Muscle of leg (tissue), 11 donors: ENCODE measurements around the gene PLXNA4. TPM values are rescaled to one million over a fixed set of nuclear protein-coding genes. Genes with fewer than 3 reads are reported as not detected.

ENCODE experiments used
- DNase-seq: peaks from one replicate; pipeline ENCODE4 v3.0.0; 2013
- H3K27ac ChIP-seq: one replicate; pipeline ENCODE4 v1.5.1; 2013; ENCODE audit warnings: mild to moderate bottlenecking, low read length, control low read depth
- H3K27me3 ChIP-seq: one replicate; pipeline ENCODE4 v1.6.1; 2013; ENCODE audit warnings: low read length; ENCODE audit not compliant: control insufficient read depth, insufficient read depth
- H3K36me3 ChIP-seq: one replicate; pipeline ENCODE4 v1.6.1; 2013; ENCODE audit warnings: low read length; ENCODE audit not compliant: control insufficient read depth, insufficient read depth
- H3K4me1 ChIP-seq: one replicate; pipeline ENCODE4 v1.6.1; 2013; ENCODE audit warnings: low read length; ENCODE audit not compliant: control insufficient read depth, insufficient read depth
- H3K4me3 ChIP-seq: one replicate; pipeline ENCODE4 v1.5.1; 2013; ENCODE audit warnings: low read length, control low read depth
- H3K9me3 ChIP-seq: replicated peaks from 2 replicates; pipeline ENCODE4 v1.6.1; 2013; ENCODE audit warnings: low read depth, low read length; ENCODE audit not compliant: control insufficient read depth
- WGBS: methylation state at CpG from one replicate; pipeline ENCODE4 v1.1.5; 2013; ENCODE audit warnings: missing lambda C conversion rate; ENCODE audit not compliant: insufficient coverage; 5-methylcytosine and 5-hydroxymethylcytosine counted together
- polyA plus RNA-seq, 8 donors: library from polyadenylated mRNA; unstranded; fragments of 120-200 nt; gene quantifications; one replicate each; pipeline versions ENCODE4 v1.2.1 to v1.2.3, GENCODE V29; 2013; ENCODE audit warnings: inconsistent platforms in 1 of 8, low replicate concordance in 1 of 8; ENCODE audit not compliant: insufficient read length in 8 of 8, insufficient read depth in 1 of 8
- total RNA-seq: library from RNA; stranded (reverse); fragments of 120-200 nt; gene quantifications from one replicate; pipeline ENCODE4 v1.2.4, GENCODE V29; 2013

The PLXNA4 gene
- total and polyA plus RNA-seq, 9 donors: 1.3 to 3.3 (median 2.1) TPM

DNA sequence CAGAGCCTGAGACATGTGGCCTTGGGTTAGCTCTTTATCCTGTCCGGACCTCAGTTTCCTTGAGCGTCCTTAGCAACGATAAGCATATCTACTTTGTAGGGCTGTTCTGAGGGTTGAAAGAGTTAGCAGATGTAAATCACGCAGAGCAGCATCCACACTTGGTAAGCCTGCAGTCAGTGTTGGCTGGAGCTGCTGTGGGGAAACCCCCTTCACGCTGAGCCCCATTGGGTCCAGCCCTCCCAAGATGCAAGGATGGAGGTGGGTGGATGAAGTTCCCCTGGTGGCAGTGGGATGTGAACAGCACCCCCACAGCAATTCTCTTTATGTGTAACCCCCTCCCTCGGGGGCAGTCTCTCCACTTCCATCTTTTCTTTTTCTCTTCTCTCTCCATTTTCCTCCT lies 109.9 kb downstream of the PLXNA4 start:
- H3K4me3 ChIP-seq: no peak overlapping the region
- no peaks in the 10 kb centered on the region for H3K9me3 ChIP-seq
- H3K4me1 ChIP-seq: peaks cover 3% of the 10 kb centered on the region
- H3K36me3 ChIP-seq: no peaks in the 10 kb centered on the region
- H3K27me3 ChIP-seq: no peaks in the 10 kb centered on the region
- no peak for DNase-seq
- 88% methylated on average over 2 of the region's 6 CpGs for WGBS
- H3K27ac ChIP-seq: no peak overlapping the region

DNA sequence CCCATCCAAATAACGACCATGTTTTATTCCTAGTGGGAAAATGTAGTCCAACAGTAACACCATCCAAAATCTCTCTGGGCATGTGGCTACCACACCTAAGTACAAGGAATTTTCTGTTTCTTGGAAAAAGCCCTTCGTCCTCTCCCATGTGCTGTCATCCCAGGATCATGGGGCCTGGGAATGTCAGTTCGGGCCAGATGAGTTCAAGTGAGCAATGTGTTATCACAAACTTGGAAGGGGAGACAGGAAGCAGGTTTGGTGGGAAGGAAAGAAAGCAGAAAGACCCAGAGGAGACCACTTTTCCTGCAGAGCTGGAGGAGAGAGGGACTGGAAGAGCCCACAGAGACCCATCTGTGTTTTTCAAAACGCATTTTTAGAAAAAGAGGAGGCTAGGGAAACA lies 110.8 kb downstream of the PLXNA4 start:
- WGBS: 38% methylated on average over 2 of the region's 4 CpGs
- no peak for DNase-seq
- Histone ChIP-seq H3K27ac (no peak overlapping the region), H3K4me1 (no peaks in the 10 kb centered on the region), H3K36me3 (no peaks in the 10 kb centered on the region), H3K27me3 (no peaks in the 10 kb centered on the region), H3K9me3 (no peaks in the 10 kb centered on the region), H3K4me3 (no peak overlapping the region)

DNA sequence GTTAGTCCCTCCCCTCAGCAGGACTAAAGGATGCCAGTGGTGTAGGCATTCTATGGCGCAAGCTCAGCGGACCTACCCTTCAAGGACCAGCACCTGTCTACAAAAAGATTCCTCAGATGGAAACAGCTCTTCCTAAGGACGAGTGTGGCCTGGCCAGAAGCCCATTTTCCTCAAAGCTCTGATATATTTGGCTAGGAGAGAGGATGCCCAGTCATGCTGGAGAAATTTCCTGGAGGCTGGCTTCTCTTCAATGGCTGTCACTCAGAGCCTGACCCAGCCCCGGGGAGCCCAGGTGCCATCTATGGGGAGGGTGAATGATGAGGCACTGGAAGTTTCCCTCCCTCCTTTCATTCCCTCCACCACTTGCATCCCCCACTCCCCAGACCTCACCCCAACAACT lies 111.5 kb downstream of the PLXNA4 start:
- peak; percentile 17 for DNase-seq
- Histone ChIP-seq H3K27me3 (no peaks in the 10 kb centered on the region), H3K4me3 (no peak overlapping the region), H3K36me3 (no peaks in the 10 kb centered on the region), H3K27ac (no peak overlapping the region), H3K9me3 (no peaks in the 10 kb centered on the region), H3K4me1 (no peaks in the 10 kb centered on the region)
- WGBS: no CpG with 5 or more reads among the region's 4 CpGs

DNA sequence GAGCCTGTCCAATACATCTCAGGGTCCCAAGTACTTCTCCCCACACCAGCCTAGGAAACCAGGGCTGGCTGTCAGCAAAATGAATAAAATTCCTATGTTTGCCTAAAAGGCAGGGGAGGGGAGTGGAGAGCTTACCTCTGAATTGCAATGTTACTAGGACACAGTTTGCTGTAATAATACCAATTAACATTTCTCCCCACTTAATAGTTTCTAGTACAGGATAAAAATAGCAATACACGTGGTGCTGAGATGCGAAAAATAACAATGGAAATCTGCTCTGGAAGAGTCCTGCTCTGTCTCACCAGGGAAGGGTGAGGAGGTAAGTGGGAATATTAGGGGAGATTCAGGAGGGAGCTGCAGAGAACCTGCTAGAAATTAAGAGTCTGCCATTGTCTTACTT lies 112.3 kb downstream of the PLXNA4 start:
- peaks cover 2% of the 10 kb centered on the region for H3K27me3 ChIP-seq
- H3K36me3 ChIP-seq: no peaks in the 10 kb centered on the region
- H3K4me1 ChIP-seq: no peaks in the 10 kb centered on the region
- H3K27ac ChIP-seq: no peak overlapping the region
- DNase-seq: no peak
- no peaks in the 10 kb centered on the region for H3K9me3 ChIP-seq
- no peak overlapping the region for H3K4me3 ChIP-seq
- no CpG with 5 or more reads among the region's 2 CpGs for WGBS

DNA sequence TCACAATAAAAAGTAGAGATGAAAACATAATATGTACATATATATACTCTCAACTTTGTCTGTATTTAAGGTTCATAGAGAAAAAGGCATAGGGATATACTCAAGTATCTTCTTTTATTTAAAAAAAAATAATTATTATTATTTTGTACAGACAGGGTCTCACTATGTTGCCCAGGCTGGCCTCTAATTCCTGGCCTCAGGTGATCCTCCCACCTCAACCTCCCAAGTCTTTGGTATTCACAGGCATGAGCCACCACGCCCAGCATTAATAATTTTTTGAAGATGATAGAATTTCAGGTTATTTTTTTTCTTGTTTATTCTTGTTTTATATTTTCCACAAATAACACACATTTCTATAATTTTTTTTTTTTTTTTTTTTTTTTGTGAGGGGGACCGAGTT lies 113.8 kb downstream of the PLXNA4 start:
- Histone ChIP-seq H3K9me3 (no peaks in the 10 kb centered on the region), H3K27me3 (peaks cover 2% of the 10 kb centered on the region)
- WGBS: no CpG with 5 or more reads among the region's 2 CpGs

DNA sequence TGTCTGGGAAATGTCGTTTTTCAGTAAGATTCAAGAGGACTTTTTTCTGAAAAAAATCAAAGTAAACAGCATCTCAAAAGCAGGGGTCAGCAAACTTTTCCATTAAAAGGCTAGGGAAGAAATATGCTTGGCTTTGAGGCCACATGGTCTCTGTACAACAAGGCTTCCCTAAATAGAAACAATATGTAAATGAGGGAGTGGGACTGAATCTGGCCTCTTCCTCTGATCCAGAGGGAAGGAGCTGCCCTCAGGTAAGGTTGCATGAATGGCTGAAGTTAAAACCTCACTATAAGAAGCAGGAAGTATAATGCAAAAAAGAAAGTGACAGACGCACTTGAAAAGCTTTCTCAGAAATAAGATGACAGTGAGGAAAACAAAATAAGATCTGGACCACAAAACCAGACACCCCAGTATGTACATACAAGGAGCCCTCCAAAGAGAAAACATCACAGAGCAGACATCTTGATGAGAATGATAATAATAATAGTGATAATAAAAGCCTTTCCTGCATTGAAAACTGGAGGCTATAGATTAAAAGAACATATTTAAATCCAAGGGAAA lies 115.2 kb downstream of the PLXNA4 start:
- H3K27ac ChIP-seq: no peak overlapping the region
- peaks cover 2% of the 10 kb centered on the region for H3K27me3 ChIP-seq
- DNase-seq: no peak
- no peaks in the 10 kb centered on the region for H3K36me3 ChIP-seq
- WGBS: no CpG with 5 or more reads among the region's 2 CpGs
- H3K4me3 ChIP-seq: no peak overlapping the region
- no peaks in the 10 kb centered on the region for H3K9me3 ChIP-seq
- H3K4me1 ChIP-seq: no peaks in the 10 kb centered on the region

More for the DNA sequence above, 113.8 kb downstream of the PLXNA4 start:
- Histone ChIP-seq H3K36me3 (no peaks in the 10 kb centered on the region), H3K4me1 (no peaks in the 10 kb centered on the region), H3K27ac (no peak overlapping the region), H3K4me3 (no peak overlapping the region)
- DNase-seq: no peak

DNA sequence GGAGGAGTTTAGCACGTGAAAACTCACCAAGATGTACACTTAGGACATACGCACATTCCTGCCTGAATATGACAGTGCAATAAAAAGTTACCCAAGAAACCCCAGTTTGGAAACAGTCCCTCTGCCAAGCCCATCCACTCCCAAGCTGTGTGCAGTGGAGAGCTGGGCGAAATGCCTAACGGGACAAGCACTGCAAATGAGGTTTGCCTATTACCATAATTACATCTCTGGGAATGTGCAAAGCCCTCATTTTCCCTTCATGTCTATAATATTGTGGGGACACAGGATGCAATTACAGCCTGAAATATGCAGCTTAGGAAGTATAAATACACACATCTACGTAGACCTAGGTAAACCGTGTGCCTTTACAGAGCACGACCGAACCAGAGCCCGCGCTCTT lies 117.5 kb downstream of the PLXNA4 start:
- no peaks in the 10 kb centered on the region for H3K36me3 ChIP-seq
- no peak for DNase-seq
- peaks cover 5% of the 10 kb centered on the region for H3K4me1 ChIP-seq
- H3K27ac ChIP-seq: no peak overlapping the region
- no peak overlapping the region for H3K4me3 ChIP-seq
- H3K9me3 ChIP-seq: no peaks in the 10 kb centered on the region
- 100% methylated on average over 5 of the region's 10 CpGs for WGBS
- H3K27me3 ChIP-seq: peaks cover 4% of the 10 kb centered on the region

DNA sequence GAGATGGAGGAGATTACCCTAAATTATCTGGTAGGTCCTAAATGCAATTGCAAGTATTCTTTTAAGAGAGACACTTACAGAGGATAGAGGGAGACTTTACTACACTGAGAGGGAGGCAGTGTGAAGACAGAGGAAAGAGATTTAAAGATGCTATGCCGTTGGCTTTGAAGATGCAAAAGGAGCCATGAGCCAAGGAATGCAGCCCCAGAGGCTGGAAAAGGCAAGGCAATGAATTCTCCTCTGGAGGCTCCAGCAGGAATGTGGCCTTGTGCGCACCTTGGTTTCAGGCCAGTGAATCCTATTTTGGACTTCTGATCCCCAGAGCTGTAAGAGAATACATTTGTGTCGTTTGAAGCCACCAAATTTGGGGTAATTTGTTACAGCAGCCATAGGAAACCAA lies 118.6 kb downstream of the PLXNA4 start:
- Histone ChIP-seq H3K9me3 (no peaks in the 10 kb centered on the region), H3K4me1 (peaks cover 5% of the 10 kb centered on the region), H3K4me3 (no peak overlapping the region), H3K27me3 (peaks cover 4% of the 10 kb centered on the region), H3K27ac (no peak overlapping the region), H3K36me3 (no peaks in the 10 kb centered on the region)
- DNase-seq: no peak
- 45% methylated on average over 3 of the region's 3 CpGs for WGBS

DNA sequence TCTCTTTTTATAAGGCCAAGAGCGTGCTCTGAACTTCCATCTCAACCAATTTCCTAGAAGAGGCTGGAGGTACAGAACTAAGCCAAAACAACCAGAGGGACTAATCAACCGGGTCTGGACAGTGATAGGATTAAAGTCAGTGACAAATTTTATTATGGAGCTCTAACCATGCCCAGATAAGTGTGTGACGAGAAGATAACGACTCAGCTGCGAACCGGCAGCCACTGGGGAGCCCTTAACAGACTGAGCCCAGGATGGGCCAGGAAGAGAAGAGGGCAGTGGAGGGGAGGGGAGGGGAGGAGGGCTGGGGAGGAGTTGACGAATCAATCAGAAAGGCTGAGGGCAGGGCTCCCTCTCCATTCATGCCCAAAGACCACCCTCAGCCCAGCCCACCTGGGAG lies 119.9 kb downstream of the PLXNA4 start:
- no peaks in the 10 kb centered on the region for H3K36me3 ChIP-seq
- H3K4me3 ChIP-seq: no peak overlapping the region
- peaks cover 5% of the 10 kb centered on the region for H3K4me1 ChIP-seq
- WGBS: 20% methylated on average over 5 of the region's 7 CpGs
- H3K27me3 ChIP-seq: peaks cover 4% of the 10 kb centered on the region
- DNase-seq: no peak
- no peak overlapping the region for H3K27ac ChIP-seq
- no peaks in the 10 kb centered on the region for H3K9me3 ChIP-seq

DNA sequence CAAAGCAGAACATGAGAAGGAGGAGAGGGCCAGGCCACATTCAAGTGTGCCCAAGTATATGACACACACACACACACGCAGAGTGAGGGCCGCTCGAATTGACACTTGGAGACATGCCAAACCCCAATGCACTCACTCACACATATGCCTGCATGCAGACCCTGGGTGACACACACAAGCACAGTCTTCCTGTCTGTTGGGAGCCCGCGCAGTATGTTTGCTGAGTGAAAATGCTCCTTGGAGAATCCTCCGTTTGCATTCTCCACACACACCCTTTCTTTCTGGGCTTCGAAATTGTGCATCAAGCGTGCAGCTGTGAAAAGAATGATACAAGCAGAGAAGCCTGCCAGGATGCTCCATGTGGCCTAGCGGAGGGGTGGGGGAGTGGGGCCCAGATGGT lies 120.9 kb downstream of the PLXNA4 start:
- WGBS: 50% methylated on average over 2 of the region's 9 CpGs
- Histone ChIP-seq H3K9me3 (no peaks in the 10 kb centered on the region), H3K27me3 (peaks cover 4% of the 10 kb centered on the region), H3K36me3 (no peaks in the 10 kb centered on the region), H3K4me3 (no peak overlapping the region), H3K4me1 (peaks cover 5% of the 10 kb centered on the region), H3K27ac (no peak overlapping the region)
- peak; percentile 59 for DNase-seq

DNA sequence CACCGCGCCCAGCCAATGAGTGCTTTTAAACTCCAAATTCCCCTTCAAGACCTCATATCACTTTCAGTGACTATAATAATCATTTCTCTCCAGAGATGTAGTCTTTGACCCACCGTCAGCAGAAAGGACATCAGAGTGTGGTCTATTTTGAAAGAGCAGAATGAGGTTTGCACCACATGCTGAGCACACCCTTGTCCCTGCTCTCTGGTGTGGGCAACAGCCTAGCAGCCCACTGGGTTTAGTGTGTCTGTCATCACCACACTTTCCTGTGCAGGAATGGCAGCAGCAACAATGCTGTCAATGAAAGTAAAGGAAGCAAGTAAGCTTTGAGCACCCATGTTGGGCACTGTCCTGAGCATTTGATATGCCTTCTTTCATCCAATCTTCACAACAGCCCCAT lies 122.4 kb downstream of the PLXNA4 start:
- WGBS: no CpG with 5 or more reads among the region's 3 CpGs
- DNase-seq: no peak
- H3K27me3 ChIP-seq: peaks cover 2% of the 10 kb centered on the region
- peaks cover 5% of the 10 kb centered on the region for H3K4me1 ChIP-seq
- H3K27ac ChIP-seq: no peak overlapping the region
- H3K4me3 ChIP-seq: no peak overlapping the region
- H3K36me3 ChIP-seq: no peaks in the 10 kb centered on the region
- H3K9me3 ChIP-seq: no peaks in the 10 kb centered on the region
